ENCODE measurements around the gene MSRB3.
"Not testable (repeated sequence)": the region's sequence is repeated elsewhere in the genome, so short reads cannot be mapped to it uniquely, and the experiment has no call there.

Gene MSRB3

DNA sequence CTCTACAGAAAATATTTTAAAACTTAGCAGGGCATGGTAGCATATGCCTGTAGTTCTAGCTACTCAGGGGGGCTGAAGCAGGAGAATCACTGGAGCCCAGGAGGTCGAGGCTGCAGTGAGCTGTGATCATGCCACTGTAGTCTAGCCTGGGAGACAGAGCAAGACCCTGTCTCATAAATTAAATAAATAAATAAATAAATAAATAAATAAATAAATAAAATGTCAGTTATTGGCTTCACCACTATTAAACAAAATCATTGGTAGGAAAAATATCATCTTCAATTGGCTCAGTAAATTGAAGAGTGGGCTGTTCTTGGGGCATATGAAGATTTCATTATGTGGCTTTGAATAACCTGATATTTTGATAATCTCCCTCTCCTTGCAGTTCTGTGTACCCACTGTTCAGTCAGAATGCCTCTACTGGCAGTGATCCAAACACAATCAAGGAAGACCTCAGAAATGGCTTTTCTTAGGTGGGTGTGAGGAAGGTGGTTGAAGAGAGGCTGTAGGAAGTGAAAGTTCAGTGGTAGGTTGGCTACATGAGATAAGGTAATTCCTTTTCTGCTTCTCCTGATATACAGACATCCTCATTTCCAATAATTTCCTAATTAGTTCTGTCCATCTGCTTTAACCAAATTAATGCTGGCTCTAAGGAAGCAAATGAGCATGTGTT lies 175.8 kb downstream of the MSRB3 start:
- TF ChIP-seq, protein P1, sequence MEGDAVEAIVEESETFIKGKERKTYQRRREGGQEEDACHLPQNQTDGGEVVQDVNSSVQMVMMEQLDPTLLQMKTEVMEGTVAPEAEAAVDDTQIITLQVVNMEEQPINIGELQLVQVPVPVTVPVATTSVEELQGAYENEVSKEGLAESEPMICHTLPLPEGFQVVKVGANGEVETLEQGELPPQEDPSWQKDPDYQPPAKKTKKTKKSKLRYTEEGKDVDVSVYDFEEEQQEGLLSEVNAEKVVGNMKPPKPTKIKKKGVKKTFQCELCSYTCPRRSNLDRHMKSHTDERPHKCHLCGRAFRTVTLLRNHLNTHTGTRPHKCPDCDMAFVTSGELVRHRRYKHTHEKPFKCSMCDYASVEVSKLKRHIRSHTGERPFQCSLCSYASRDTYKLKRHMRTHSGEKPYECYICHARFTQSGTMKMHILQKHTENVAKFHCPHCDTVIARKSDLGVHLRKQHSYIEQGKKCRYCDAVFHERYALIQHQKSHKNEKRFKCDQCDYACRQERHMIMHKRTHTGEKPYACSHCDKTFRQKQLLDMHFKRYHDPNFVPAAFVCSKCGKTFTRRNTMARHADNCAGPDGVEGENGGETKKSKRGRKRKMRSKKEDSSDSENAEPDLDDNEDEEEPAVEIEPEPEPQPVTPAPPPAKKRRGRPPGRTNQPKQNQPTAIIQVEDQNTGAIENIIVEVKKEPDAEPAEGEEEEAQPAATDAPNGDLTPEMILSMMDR (conservative IDR thresholded peaks at IDR 0.05; ENCODE audit: low read depth, low read length) = no peak
- H3K4me3 ChIP-seq (ENCODE audit: low read length) = no peak overlapping the region
- DNase-seq (ENCODE audit: low read depth) = no peak

DNA sequence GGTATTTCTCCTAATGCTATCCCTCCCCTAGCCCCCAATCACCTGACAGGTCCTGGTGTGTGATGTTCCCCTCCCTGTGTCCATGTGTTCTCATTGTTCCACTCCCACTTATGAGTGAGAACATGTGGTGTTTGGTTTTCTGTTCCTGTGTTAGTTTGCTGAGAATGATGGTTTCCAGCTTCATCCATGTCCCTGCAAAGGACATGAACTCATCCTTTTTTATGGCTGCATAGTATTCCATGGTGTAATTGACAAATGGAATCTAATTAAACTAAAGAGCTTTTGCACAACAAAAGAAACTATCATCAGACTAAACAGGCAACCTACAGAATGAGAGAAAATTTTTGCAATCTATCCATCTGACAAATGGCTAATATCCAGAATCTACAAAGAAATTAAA lies 178.9 kb downstream of the MSRB3 start:
- not testable (repeated sequence) for H3K4me3 ChIP-seq (ENCODE audit: low read length); DNase-seq (ENCODE audit: low read depth)

GRCh38 chr12:65458718-65459117 lies 180.2 kb downstream of the MSRB3 start:
- TF ChIP-seq, protein P1 (conservative IDR thresholded peaks at IDR 0.05; ENCODE audit: low read depth, low read length) = no peak
- no peak for DNase-seq (ENCODE audit: low read depth)
- H3K4me3 ChIP-seq (ENCODE audit: low read length) = no peak overlapping the region

DNA sequence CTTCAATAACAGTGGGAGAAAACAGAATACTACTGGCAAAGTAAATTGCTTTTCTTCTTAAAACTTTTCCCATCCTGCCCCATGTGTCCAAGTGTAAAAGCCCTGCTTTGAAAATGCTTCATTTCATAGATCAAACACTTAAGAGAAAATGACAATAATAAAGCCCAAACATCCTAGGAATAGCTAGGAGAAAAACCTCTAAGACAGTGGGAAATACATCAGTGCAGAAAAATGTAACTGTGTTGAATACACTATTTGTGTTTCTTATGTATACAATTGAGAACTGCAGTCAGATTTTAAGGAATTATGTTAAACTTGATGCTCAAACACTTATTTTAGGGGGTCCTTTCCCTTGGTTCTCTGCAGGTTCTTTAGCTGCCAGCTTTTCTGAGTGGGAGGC lies 181.1 kb downstream of the MSRB3 start:
- H3K4me3 ChIP-seq (ENCODE audit: low read length) = no peak overlapping the region
- no peak for DNase-seq (ENCODE audit: low read depth)
- TF ChIP-seq, protein P1 (conservative IDR thresholded peaks at IDR 0.05; ENCODE audit: low read depth, low read length) = no peak

- TF ChIP-seq, protein P1 (conservative IDR thresholded peaks at IDR 0.05; ENCODE audit: low read depth, low read length) = no peak
- H3K4me3 ChIP-seq (ENCODE audit: low read length) = no peak overlapping the region
- DNase-seq (ENCODE audit: low read depth) = no peak
These were observed 181.6 kb downstream of the MSRB3 start for GRCh38 chr12:65460063-65460462.

GRCh38 chr12:65461017-65461416 lies 182.5 kb downstream of the MSRB3 start:
- no peak overlapping the region for H3K4me3 ChIP-seq (ENCODE audit: low read length)
- TF ChIP-seq, protein P1 (conservative IDR thresholded peaks at IDR 0.05; ENCODE audit: low read depth, low read length) = no peak
- DNase-seq (ENCODE audit: low read depth) = no peak

DNA sequence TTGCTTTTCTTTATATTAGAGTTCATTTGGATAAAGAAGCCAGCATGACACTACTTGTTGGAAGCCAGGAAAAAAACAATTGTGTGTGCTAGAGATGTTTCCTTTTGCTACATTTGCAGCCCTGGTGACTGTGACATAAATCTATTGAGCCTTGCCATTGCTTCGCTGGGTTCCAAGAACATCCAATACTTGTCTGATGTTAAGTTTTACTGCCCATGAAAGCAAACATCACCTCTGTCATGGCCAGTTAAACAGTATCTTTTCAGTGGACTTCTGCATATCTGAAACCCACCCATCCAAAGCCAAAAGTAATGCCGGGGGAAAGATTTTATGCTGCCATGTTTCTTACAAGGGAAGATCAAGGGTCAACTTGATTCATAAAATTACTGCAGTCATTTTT lies 184.0 kb downstream of the MSRB3 start:
- no peak for DNase-seq (ENCODE audit: low read depth)
- TF ChIP-seq, protein P1 (conservative IDR thresholded peaks at IDR 0.05; ENCODE audit: low read depth, low read length) = no peak
- H3K4me3 ChIP-seq (ENCODE audit: low read length) = no peak overlapping the region

Measured in retinal pigment epithelial cell (primary cell).